Epithelial cell of proximal tubule (primary cell): Measurements from ENCODE around the gene NBAS. TPM values are rescaled to one million over a fixed set of nuclear protein-coding genes. Genes with fewer than 3 reads are reported as not detected.
A peak's percentile ranks its signal among the peaks of the same experiment; 100 is the strongest.
"Not testable (repeated sequence)": the region's sequence is repeated elsewhere in the genome, so short reads cannot be mapped to it uniquely, and the experiment has no call there.

Source experiments
- DNase-seq: peaks from one replicate; pipeline ENCODE4 v3.0.0-alpha.2; 2011; ENCODE audit warnings: low read depth
- H3K4me3 ChIP-seq: 2 replicates; pipeline ENCODE4 v1.5.1; 2011; ENCODE audit warnings: low read depth, mild to moderate bottlenecking, low read length
- CTCF ChIP-seq: conservative IDR thresholded peaks from 2 replicates; pipeline ENCODE4 v1.5.1; 2012; ENCODE audit warnings: low read depth, mild to moderate bottlenecking, low read length
- total RNA-seq: library from RNA; depleted of rRNA; stranded (reverse); fragments of >200 nt; gene quantifications from 2 replicates; pipeline ENCODE4 v1.2.3, GENCODE V29; 2015

NBAS gene
- total RNA-seq, 1 donor from 2014 or later = 48.4 TPM

GRCh38 chr2:15553519-15553918 lies 7.6 kb downstream of the NBAS start:
- H3K4me3 ChIP-seq = no peak overlapping the region
- TF ChIP-seq CTCF = no peak
- DNase-seq = no peak

GRCh38 chr2:15548974-15549373 lies 12.2 kb downstream of the NBAS start:
- TF ChIP-seq CTCF = no peak
- no peak overlapping the region for H3K4me3 ChIP-seq
- no peak for DNase-seq

- H3K4me3 ChIP-seq = no peak overlapping the region
- DNase-seq = no peak
- no peak for TF ChIP-seq CTCF
Observed at GRCh38 chr2:15547115-15547876, 13.8 kb downstream of the NBAS start.

GRCh38 chr2:15546297-15547098 lies 14.6 kb downstream of the NBAS start:
- no peak for DNase-seq
- H3K4me3 ChIP-seq = no peak overlapping the region
- peak; percentile 42 for TF ChIP-seq CTCF

GRCh38 chr2:15544227-15544626 lies 16.9 kb downstream of the NBAS start:
- no peak overlapping the region for H3K4me3 ChIP-seq
- TF ChIP-seq CTCF = no peak
- DNase-seq = no peak

- no peak for DNase-seq
- no peak for TF ChIP-seq CTCF
- H3K4me3 ChIP-seq = no peak overlapping the region
Observed at GRCh38 chr2:15543541-15543940, 17.6 kb downstream of the NBAS start.

- TF ChIP-seq CTCF = no peak
- no peak overlapping the region for H3K4me3 ChIP-seq
- DNase-seq = no peak
Observed at GRCh38 chr2:15543053-15543452, 18.1 kb downstream of the NBAS start.

GRCh38 chr2:15542269-15542668 lies 18.9 kb downstream of the NBAS start:
- DNase-seq, H3K4me3 ChIP-seq: not testable (repeated sequence)

- not testable (repeated sequence) for DNase-seq, H3K4me3 ChIP-seq
Observed at GRCh38 chr2:15540523-15540922, 20.6 kb downstream of the NBAS start.
